ENCODE results near the gene CACNA1H.

DNA sequence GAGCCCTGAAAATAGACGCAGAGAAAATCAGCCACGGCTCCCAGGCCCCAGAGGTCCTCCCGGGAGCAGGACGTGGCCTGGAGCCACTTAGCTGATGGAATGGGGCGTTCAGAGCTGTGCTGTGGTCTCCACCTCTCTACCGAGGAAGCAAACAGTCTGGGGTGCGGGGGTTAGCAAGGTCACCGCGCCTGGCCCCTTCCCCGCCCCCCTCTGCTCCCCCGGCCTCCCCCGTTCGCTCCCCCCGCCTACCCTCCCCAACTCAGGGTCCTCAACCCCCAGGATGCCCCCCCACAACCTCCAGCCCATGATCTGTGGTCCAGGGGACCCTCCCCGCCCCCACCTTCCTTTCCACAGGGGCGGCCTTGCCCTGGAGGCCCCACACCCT is 36.2 kb upstream of the CACNA1H start:
- TF ChIP-seq, protein P1, sequence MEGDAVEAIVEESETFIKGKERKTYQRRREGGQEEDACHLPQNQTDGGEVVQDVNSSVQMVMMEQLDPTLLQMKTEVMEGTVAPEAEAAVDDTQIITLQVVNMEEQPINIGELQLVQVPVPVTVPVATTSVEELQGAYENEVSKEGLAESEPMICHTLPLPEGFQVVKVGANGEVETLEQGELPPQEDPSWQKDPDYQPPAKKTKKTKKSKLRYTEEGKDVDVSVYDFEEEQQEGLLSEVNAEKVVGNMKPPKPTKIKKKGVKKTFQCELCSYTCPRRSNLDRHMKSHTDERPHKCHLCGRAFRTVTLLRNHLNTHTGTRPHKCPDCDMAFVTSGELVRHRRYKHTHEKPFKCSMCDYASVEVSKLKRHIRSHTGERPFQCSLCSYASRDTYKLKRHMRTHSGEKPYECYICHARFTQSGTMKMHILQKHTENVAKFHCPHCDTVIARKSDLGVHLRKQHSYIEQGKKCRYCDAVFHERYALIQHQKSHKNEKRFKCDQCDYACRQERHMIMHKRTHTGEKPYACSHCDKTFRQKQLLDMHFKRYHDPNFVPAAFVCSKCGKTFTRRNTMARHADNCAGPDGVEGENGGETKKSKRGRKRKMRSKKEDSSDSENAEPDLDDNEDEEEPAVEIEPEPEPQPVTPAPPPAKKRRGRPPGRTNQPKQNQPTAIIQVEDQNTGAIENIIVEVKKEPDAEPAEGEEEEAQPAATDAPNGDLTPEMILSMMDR (IDR thresholded peaks at IDR 0.05; ENCODE audit: low read depth, low read length, poor library complexity, severe bottlenecking) = no peak
- TF ChIP-seq EZH2phosphoT487 (IDR thresholded peaks at IDR 0.05; ENCODE audit: borderline replicate concordance, low read length) = no peak

Measured in DOHH2 (cell line).